Raji (cell line): Measurements from ENCODE around the gene TLE7.

Experiments used
- POLR2A ChIP-seq: IDR thresholded peaks from 2 replicates; pipeline ENCODE4 v1.6.1; 2011; ENCODE audit warnings: low read depth, low read length, control low read depth; ENCODE audit not compliant: insufficient read depth

TLE7 gene

GRCh38 chr16:71408536-71408935, 33.3 kb downstream of the TLE7 start:
- no peak for TF ChIP-seq POLR2A

- no peak for TF ChIP-seq POLR2A
These were observed 34.1 kb downstream of the TLE7 start for GRCh38 chr16:71407731-71408130.

GRCh38 chr16:71406724-71407123, 35.1 kb downstream of the TLE7 start:
- no peak for TF ChIP-seq POLR2A

GRCh38 chr16:71406316-71406715, 35.5 kb downstream of the TLE7 start:
- TF ChIP-seq POLR2A: no peak

- TF ChIP-seq POLR2A: no peak
These were observed 37.5 kb downstream of the TLE7 start for GRCh38 chr16:71404364-71404763.

- TF ChIP-seq POLR2A: no peak
These were observed 39.2 kb downstream of the TLE7 start for GRCh38 chr16:71402674-71403073.

- TF ChIP-seq POLR2A: no peak
These were observed 39.8 kb downstream of the TLE7 start for GRCh38 chr16:71402007-71402406.

GRCh38 chr16:71399801-71400563, 41.9 kb downstream of the TLE7 start:
- TF ChIP-seq POLR2A: no peak

- no peak for TF ChIP-seq POLR2A
These were observed 45.3 kb downstream of the TLE7 start for GRCh38 chr16:71396594-71396993.

- no peak for TF ChIP-seq POLR2A
These were observed 52.5 kb downstream of the TLE7 start for GRCh38 chr16:71389330-71389729.

- TF ChIP-seq POLR2A: no peak
These were observed 54.6 kb downstream of the TLE7 start for GRCh38 chr16:71387045-71387871.

GRCh38 chr16:71384073-71384724, 57.7 kb downstream of the TLE7 start:
- no peak for TF ChIP-seq POLR2A

- no peak for TF ChIP-seq POLR2A
These were observed 58.6 kb downstream of the TLE7 start for GRCh38 chr16:71383054-71383773.

GRCh38 chr16:71380831-71381230, 61.0 kb downstream of the TLE7 start:
- TF ChIP-seq POLR2A: no peak
